Endothelial cell of hepatic sinusoid (primary cell): ENCODE data around the gene IRF4.

ENCODE experiments used
- in situ Hi-C: cut with HindIII; loops from 2 replicates; pipeline ENCODE4 v1.10.0; 2017; ENCODE audit warnings: low sequenced_read_pairs

Gene IRF4

DNA sequence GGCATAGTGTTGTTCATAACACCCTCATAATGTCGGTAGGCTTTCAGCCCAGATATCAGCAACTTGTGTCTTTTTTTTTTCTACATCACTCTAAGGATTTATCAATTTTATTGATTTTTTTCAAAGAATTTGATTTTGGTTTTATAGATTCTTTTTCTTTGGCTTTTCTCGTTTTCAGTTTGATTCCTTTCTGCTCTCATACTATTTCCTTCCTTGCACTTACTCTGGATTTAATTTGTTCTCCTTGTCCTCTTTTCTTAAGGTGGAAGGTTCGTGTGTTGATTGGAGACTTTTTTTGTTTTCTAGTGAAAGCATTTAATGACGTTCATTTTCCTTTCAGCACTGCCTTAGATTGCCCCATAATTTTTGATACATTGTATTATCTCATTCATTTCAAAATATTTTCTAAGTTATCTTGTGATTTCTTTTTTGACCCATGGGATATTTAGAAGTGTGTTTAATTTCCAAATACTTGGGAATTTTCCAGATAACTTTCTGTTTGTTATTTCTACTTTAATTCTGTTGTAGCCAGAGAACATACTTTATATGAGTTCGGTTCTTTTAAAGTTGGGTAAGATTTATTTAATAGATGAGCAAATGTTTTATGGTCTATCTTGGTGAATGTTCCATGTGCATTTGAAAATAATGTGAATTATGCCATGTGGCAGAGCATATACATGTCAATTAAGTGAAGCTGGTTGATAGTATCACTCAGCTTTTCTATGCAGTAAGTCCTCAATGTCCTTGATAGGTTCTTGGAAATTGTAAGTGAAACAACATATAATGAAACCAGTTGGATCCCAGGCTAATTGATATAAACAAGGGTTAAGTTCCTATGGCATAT, 62.8 kb downstream of the IRF4 start:
- in situ Hi-C loops = no loop called here

DNA sequence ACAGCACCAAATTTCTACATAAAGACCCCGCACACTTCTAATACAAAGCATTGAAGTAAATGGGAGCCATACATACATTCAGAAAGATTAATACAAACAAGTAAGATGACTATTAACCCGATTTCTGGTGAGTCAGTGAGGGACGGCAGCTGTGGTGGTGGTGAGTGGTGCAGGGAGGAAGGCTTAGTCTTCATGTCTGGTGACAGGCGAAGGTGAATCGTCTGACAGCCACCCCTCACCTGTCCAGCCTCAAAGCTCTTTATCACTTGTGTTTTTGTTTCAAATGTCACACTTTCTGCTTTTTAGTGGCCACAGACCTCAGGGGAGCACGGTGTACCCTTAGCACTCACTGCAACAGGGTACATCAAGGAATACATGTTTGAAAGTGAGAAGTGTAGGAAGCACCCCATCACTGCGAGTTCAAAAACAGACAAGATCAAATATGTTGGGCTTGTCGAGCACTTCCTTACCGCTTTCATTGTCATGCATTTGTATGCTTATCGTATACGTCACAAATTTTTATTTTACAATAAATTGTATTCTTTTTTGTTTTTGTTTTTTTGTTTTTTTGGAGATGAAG, 63.5 kb downstream of the IRF4 start:
- in situ Hi-C loops = no loop called here

DNA sequence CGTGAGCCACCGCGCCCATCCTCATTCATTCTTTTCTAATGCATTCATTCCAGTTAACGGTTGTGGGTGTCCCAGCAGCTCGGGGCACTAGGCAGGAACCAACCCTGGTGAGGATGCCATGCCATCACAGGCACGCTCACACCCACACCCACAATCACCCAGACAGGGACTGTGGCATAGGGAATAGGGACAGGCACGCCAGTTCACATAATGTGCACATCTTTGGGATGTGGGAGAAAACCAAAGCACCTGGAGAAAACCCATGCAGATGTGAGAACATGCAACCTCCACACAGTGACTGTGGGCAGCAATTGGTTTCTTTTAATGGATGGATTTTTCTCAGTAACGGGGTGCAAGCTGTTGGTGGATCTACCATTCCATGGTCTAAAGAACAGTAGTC, 64.3 kb downstream of the IRF4 start:
- in situ Hi-C loops = no loop called here

DNA sequence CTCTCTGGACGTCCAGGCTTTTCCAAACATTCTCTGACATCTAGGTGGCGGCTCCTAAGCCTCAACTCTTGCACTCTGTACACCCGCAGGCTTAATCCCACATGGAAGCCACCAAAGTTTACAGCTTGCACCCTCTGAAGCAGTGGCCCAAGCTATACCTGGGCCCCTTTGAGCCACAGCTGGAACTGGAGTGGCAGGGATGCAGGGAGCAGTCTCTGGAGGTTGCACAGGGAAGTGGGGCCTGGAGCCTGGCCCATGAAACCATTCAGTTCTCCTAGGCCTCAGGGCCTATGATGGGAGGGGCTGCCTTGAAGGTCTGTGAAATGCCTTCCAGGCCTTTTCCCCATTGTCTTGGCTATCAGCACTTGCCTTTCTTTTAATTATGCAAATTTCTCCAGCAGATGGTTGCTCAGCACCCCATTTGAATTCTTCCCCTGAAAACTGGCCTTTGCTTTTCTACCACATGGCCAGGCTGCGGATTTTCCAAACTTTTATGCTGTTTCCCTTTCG, 64.9 kb downstream of the IRF4 start:
- in situ Hi-C loops = no loop called here

DNA sequence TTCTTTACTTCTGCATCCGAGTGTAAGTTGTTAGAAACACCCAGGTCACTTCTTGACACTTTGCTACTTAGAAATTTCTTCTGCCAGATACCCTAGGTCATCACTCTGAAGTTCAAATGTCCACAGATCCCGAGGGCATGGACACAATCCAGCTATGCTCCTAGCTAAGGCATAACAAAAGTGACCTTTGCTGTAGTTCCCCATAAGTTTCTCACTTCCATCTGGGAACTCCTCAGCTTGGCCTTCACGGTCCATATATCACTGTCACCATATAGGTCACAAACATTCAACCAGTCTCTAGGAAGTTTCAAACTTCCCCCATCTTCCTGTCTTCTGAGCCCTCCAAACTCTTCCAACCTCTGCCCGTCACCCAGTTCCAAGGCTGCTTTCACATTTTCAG, 65.3 kb downstream of the IRF4 start:
- in situ Hi-C loops = no loop called here
